Hepatocyte (in vitro differentiated cells): Measurements from ENCODE around the gene TTC39A. TPM values are rescaled to one million over a fixed set of nuclear protein-coding genes. Genes with fewer than 3 reads are reported as not detected.

Source experiments
- DNase-seq: peaks from one replicate; pipeline ENCODE4 v3.0.0-alpha.2; 2016; ENCODE audit warnings: low spot score
- H2AFZ ChIP-seq: fragments of 200-600 bp; sonication (generic); 2 replicates; pipeline ENCODE4 v1.6.0; 2016; ENCODE audit warnings: antibody characterized with exemption, mild to moderate bottlenecking
- H3K27ac ChIP-seq: fragments of 200-600 bp; sonication (generic); 2 replicates; pipeline ENCODE4 v1.5.1; 2016; ENCODE audit warnings: mild to moderate bottlenecking
- H3K27me3 ChIP-seq: fragments of 200-600 bp; sonication (generic); 2 replicates; pipeline ENCODE4 v1.6.1; 2016
- H3K36me3 ChIP-seq: fragments of 200-600 bp; sonication (generic); replicated peaks from 2 replicates; pipeline ENCODE4 v1.5.1; 2016; ENCODE audit warnings: low read depth; ENCODE audit not compliant: insufficient read depth
- H3K4me1 ChIP-seq: fragments of 200-600 bp; sonication (generic); 2 replicates; pipeline ENCODE4 v1.5.1; 2016; ENCODE audit warnings: mild to moderate bottlenecking, moderate library complexity; ENCODE audit not compliant: insufficient read depth
- H3K4me2 ChIP-seq: fragments of 200-600 bp; sonication (generic); 2 replicates; pipeline ENCODE4 v1.6.0; 2016
- H3K4me3 ChIP-seq: fragments of 200-600 bp; sonication (generic); 2 replicates; pipeline ENCODE4 v1.5.1; 2016; ENCODE audit warnings: mild to moderate bottlenecking
- H3K79me2 ChIP-seq: fragments of 200-600 bp; sonication (generic); 2 replicates; pipeline ENCODE4 v1.6.0; 2017; ENCODE audit warnings: mild to moderate bottlenecking
- H3K9me2 ChIP-seq: fragments of 200-600 bp; sonication (generic); replicated peaks from 2 replicates; pipeline ENCODE4 v1.6.0; 2017; ENCODE audit warnings: mild to moderate bottlenecking; ENCODE audit not compliant: insufficient read depth
- H3K9me3 ChIP-seq: fragments of 200-600 bp; sonication (generic); 2 replicates; pipeline ENCODE4 v1.5.1; 2016; ENCODE audit warnings: low read depth, mild to moderate bottlenecking
- H4K20me1 ChIP-seq: fragments of 200-600 bp; sonication (generic); 2 replicates; pipeline ENCODE4 v1.6.0; 2016; ENCODE audit warnings: mild to moderate bottlenecking; ENCODE audit not compliant: insufficient read depth, poor library complexity, severe bottlenecking
- EZH2 ChIP-seq: fragments of 200-600 bp; sonication (generic); IDR thresholded peaks from 2 replicates; pipeline ENCODE4 v1.6.1; 2016; ENCODE audit warnings: antibody characterized with exemption, mild to moderate bottlenecking, borderline replicate concordance
- EZH2phosphoT487 ChIP-seq: fragments of 200-600 bp; sonication (generic); IDR thresholded peaks from one replicate; pipeline ENCODE4 v1.6.1; 2018; ENCODE audit warnings: antibody characterized with exemption, mild to moderate bottlenecking, low read depth, moderate library complexity; ENCODE audit not compliant: unreplicated experiment, severe bottlenecking
- WGBS: methylation state at CpG from one replicate; pipeline ENCODE4 v1.1.6; 2016; ENCODE audit warnings: low lambda C conversion rate; ENCODE audit errors: missing lambda C conversion rate; 5-methylcytosine and 5-hydroxymethylcytosine counted together
- polyA plus RNA-seq: library from polyadenylated mRNA; unstranded; fragments of >200 nt; fragmentation: Nextera tagmentation; extraction: Ambion mirVana; gene quantifications from 2 replicates; pipeline ENCODE4 v1.2.1, GENCODE V29; 2016
- total RNA-seq: library from RNA; depleted of rRNA; stranded (reverse); fragments of >200 nt; gene quantifications from 2 replicates; pipeline ENCODE4 v1.2.3, GENCODE V29; 2014
- TF ChIP-seq, protein P1 (sequence below): fragments of 200-600 bp; sonication (generic); IDR thresholded peaks from 2 replicates; pipeline ENCODE4 v1.5.1; 2016; ENCODE audit warnings: antibody characterized with exemption, mild to moderate bottlenecking; ENCODE audit not compliant: poor library complexity

The TTC39A gene
- total and polyA plus RNA-seq, 2 experiments from 2014 or later: 20.5 to 35.1 TPM

DNA sequence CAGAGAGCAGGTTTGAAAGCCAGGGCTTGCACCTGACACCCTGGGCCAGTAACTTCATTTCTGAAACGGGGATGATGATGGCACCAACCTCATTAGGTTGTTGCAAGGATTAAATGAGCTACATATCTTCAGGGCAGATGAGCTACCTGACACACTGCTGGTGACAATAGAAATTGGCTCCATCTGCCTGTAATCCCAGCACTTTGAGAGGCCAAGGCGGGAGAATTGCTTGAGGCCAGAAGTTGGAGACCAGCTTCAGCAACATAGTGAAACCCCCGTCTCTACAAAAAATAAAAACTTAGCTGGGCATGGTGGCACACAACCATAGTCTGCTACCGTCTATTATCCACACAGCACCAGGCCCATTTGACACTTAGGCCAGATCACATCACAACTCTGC is 6.3 kb upstream of the TTC39A start:
- TF ChIP-seq, protein P1, sequence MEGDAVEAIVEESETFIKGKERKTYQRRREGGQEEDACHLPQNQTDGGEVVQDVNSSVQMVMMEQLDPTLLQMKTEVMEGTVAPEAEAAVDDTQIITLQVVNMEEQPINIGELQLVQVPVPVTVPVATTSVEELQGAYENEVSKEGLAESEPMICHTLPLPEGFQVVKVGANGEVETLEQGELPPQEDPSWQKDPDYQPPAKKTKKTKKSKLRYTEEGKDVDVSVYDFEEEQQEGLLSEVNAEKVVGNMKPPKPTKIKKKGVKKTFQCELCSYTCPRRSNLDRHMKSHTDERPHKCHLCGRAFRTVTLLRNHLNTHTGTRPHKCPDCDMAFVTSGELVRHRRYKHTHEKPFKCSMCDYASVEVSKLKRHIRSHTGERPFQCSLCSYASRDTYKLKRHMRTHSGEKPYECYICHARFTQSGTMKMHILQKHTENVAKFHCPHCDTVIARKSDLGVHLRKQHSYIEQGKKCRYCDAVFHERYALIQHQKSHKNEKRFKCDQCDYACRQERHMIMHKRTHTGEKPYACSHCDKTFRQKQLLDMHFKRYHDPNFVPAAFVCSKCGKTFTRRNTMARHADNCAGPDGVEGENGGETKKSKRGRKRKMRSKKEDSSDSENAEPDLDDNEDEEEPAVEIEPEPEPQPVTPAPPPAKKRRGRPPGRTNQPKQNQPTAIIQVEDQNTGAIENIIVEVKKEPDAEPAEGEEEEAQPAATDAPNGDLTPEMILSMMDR: no peak
- TF ChIP-seq EZH2 (no peak), EZH2phosphoT487 (no peak)
- no peaks in the 10 kb centered on the region for H3K9me2 ChIP-seq
- no peak overlapping the region for H2AFZ ChIP-seq
- H3K79me2 ChIP-seq: no peaks in the 10 kb centered on the region
- H3K4me1 ChIP-seq: peaks cover 3% of the 10 kb centered on the region
- H3K4me3 ChIP-seq: no peak overlapping the region
- H3K9me3 ChIP-seq: no peaks in the 10 kb centered on the region
- no peak for DNase-seq
- no peaks in the 10 kb centered on the region for H4K20me1 ChIP-seq
- WGBS: 80% methylated on average over 4 of the region's 4 CpGs
- H3K4me2 ChIP-seq: no peak overlapping the region
- H3K27ac ChIP-seq: no peak overlapping the region
- H3K36me3 ChIP-seq: no peaks in the 10 kb centered on the region
- no peaks in the 10 kb centered on the region for H3K27me3 ChIP-seq

DNA sequence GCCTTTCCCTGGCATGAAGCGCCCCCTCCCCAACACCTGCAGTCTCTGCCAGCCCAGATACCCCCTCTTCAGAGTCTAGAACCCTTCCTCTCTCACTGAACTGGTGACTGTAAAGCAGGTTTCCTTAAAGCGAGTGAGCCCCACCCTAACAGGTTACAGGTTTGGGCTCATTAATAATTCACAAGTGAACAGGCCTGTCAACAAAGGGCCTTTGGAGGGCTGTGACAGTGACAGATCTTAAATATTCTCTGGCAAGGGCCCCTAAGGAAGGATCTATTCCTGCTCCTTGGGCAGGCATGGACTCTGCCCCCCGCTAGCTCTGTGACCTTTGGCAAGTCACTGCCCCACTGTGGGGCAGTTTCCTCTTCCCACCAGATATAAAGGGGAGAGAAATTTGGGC is 5.6 kb upstream of the TTC39A start:
- whole genome bisulfite sequencing: 71% methylated on average over 3 of the region's 3 CpGs
- DNase-seq: peak; percentile 38

DNA sequence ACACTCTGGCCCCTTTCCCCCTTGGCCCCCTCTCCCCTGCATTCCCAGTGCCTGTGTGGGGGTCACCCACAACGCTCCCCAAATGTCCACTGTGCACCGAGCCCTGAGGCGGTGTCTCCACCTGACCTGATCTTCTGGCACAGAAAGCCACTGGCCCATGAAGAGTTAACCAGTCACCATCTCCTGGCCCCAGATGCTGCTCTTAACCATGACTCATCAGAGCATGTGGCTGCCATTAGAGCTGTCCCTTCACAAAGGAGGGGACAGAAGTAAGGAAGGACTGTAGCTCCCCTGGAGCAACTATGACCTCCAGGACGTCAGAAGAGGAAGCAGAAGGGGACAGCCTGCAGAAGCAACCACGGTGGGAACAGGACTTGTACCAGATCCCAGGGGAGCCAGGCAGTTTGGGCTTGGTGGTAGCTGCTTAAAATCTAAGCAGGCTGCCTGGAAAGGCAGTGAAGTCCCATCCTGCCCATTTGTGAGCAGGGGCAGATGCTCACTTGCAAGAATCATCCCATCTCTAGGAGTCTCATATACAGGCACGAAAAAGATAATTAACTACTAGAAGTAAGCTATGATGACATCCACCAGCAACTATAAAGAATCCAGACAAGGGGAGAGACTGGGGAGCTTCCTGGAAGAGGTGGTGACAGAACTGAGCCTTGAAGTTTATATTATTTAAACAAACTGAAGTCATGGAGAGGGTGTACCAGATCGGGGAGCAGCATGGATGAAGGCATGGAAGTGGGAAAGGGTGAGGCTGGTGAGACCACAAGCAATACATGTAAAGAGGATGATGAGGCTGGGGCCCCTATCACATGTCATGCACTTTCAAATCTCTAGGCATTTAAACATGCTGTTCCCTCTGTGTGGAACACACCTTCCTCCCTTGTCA is 1.1 kb upstream of the TTC39A start:
- Histone ChIP-seq H3K79me2 (no peaks in the 10 kb centered on the region), H3K27me3 (no peaks in the 10 kb centered on the region), H3K27ac (peak overlapping the region; percentile 87), H3K36me3 (no peaks in the 10 kb centered on the region), H2AFZ (peak overlapping the region; percentile 38), H3K4me1 (peaks cover 8% of the 10 kb centered on the region), H3K9me2 (no peaks in the 10 kb centered on the region), H3K9me3 (no peaks in the 10 kb centered on the region), H3K4me3 (no peak overlapping the region), H3K4me2 (peak overlapping the region; percentile 92), H4K20me1 (no peaks in the 10 kb centered on the region)
- DNase-seq: peak; percentile 70
- 38% methylated on average over 7 of the region's 7 CpGs for WGBS
- TF ChIP-seq EZH2 (no peak), EZH2phosphoT487 (no peak)
- TF ChIP-seq, protein P1: no peak

More for the DNA sequence above, 5.6 kb upstream of the TTC39A start:
- no peak for TF ChIP-seq EZH2phosphoT487
- no peak for TF ChIP-seq EZH2
- TF ChIP-seq, protein P1: no peak
- Histone ChIP-seq H4K20me1 (no peaks in the 10 kb centered on the region), H3K27ac (peak overlapping the region; percentile 57), H3K9me2 (no peaks in the 10 kb centered on the region), H3K4me1 (peaks cover 3% of the 10 kb centered on the region), H2AFZ (no peak overlapping the region), H3K27me3 (no peaks in the 10 kb centered on the region), H3K4me3 (no peak overlapping the region), H3K36me3 (no peaks in the 10 kb centered on the region), H3K4me2 (peak overlapping the region; percentile 30), H3K79me2 (no peaks in the 10 kb centered on the region), H3K9me3 (no peaks in the 10 kb centered on the region)
